Measurements from ENCODE around the gene SLCO1B3.

SLCO1B3 gene

GRCh38 chr12:20807192-20808080 is 3.1 kb upstream of the SLCO1B3 start:
- no peaks in the 10 kb centered on the region for H3K4me1 ChIP-seq (ENCODE audit: control insufficient read depth in 1 of 2, insufficient read depth in 2 of 2, low read length in 2 of 2)
- no peaks in the 10 kb centered on the region for H3K36me3 ChIP-seq (ENCODE audit: control insufficient read depth in 1 of 2, insufficient read depth in 2 of 2, low read length in 2 of 2)
- no peak overlapping the region for H3K27ac ChIP-seq (ENCODE audit: low read depth, low read length)
- H3K27me3 ChIP-seq (ENCODE audit: control insufficient read depth in 1 of 2, insufficient read depth in 2 of 2, low read length in 2 of 2), result no peaks in the 10 kb centered on the region
- no peak overlapping the region for H3K4me3 ChIP-seq (ENCODE audit: low read depth in 1 of 2, low read length in 2 of 2)
- no peak overlapping the region for H3K9ac ChIP-seq (ENCODE audit: low read depth in 1 of 2, low read length in 2 of 2)
- H3K9me3 ChIP-seq (ENCODE audit: control insufficient read depth in 1 of 2, low read length in 2 of 2), result no peaks in the 10 kb centered on the region

- Histone ChIP-seq H3K27ac (ENCODE audit: low read depth, low read length) (no peak overlapping the region), H3K27me3 (ENCODE audit: control insufficient read depth in 1 of 2, insufficient read depth in 2 of 2, low read length in 2 of 2) (no peaks in the 10 kb centered on the region), H3K9me3 (ENCODE audit: control insufficient read depth in 1 of 2, low read length in 2 of 2) (no peaks in the 10 kb centered on the region), H3K4me1 (ENCODE audit: control insufficient read depth in 1 of 2, insufficient read depth in 2 of 2, low read length in 2 of 2) (no peaks in the 10 kb centered on the region), H3K4me3 (ENCODE audit: low read depth in 1 of 2, low read length in 2 of 2) (no peak overlapping the region), H3K9ac (ENCODE audit: low read depth in 1 of 2, low read length in 2 of 2) (no peak overlapping the region), H3K36me3 (ENCODE audit: control insufficient read depth in 1 of 2, insufficient read depth in 2 of 2, low read length in 2 of 2) (no peaks in the 10 kb centered on the region)
Observed at GRCh38 chr12:20808521-20808920, 2.0 kb upstream of the SLCO1B3 start.

- Histone ChIP-seq H3K27ac (ENCODE audit: low read depth, low read length) (no peak overlapping the region), H3K4me1 (ENCODE audit: control insufficient read depth in 1 of 2, insufficient read depth in 2 of 2, low read length in 2 of 2) (no peaks in the 10 kb centered on the region), H3K4me3 (ENCODE audit: low read depth in 1 of 2, low read length in 2 of 2) (no peak overlapping the region), H3K9ac (ENCODE audit: low read depth in 1 of 2, low read length in 2 of 2) (no peak overlapping the region), H3K36me3 (ENCODE audit: control insufficient read depth in 1 of 2, insufficient read depth in 2 of 2, low read length in 2 of 2) (no peaks in the 10 kb centered on the region), H3K9me3 (ENCODE audit: control insufficient read depth in 1 of 2, low read length in 2 of 2) (no peaks in the 10 kb centered on the region), H3K27me3 (ENCODE audit: control insufficient read depth in 1 of 2, insufficient read depth in 2 of 2, low read length in 2 of 2) (no peaks in the 10 kb centered on the region)
Observed at GRCh38 chr12:20815574-20815973, 5.1 kb downstream of the SLCO1B3 start.

- H3K36me3 ChIP-seq (ENCODE audit: control insufficient read depth in 1 of 2, insufficient read depth in 2 of 2, low read length in 2 of 2), result no peaks in the 10 kb centered on the region
- no peaks in the 10 kb centered on the region for H3K9me3 ChIP-seq (ENCODE audit: control insufficient read depth in 1 of 2, low read length in 2 of 2)
- no peak overlapping the region for H3K27ac ChIP-seq (ENCODE audit: low read depth, low read length)
- H3K9ac ChIP-seq (ENCODE audit: low read depth in 1 of 2, low read length in 2 of 2), result no peak overlapping the region
- no peaks in the 10 kb centered on the region for H3K4me1 ChIP-seq (ENCODE audit: control insufficient read depth in 1 of 2, insufficient read depth in 2 of 2, low read length in 2 of 2)
- no peak overlapping the region for H3K4me3 ChIP-seq (ENCODE audit: low read depth in 1 of 2, low read length in 2 of 2)
- H3K27me3 ChIP-seq (ENCODE audit: control insufficient read depth in 1 of 2, insufficient read depth in 2 of 2, low read length in 2 of 2), result no peaks in the 10 kb centered on the region
Observed at GRCh38 chr12:20822415-20822814, 11.9 kb downstream of the SLCO1B3 start.

DNA sequence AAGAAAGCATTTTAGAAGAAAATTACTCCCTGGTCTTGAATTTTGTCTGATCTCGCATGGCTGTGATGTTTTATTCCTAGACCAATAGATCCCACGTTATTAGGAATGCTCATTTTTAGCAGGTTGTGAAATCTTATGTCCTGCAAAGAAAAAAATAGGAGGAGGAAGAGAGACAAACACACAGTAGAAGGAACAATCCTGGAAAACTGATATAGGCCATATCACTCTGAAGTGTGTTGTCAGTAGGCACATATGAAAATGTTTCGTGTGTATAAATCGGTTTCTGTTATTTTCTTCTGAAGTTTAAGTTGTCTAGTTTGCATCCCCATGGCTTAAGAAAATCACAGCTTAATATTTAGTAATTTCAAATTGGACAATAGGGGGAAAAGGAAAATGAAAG is 12.4 kb downstream of the SLCO1B3 start:
- H3K4me1 ChIP-seq (ENCODE audit: control insufficient read depth in 1 of 2, insufficient read depth in 2 of 2, low read length in 2 of 2), result no peaks in the 10 kb centered on the region
- H3K9ac ChIP-seq (ENCODE audit: low read depth in 1 of 2, low read length in 2 of 2), result no peak overlapping the region
- H3K9me3 ChIP-seq (ENCODE audit: control insufficient read depth in 1 of 2, low read length in 2 of 2), result no peaks in the 10 kb centered on the region
- no peaks in the 10 kb centered on the region for H3K27me3 ChIP-seq (ENCODE audit: control insufficient read depth in 1 of 2, insufficient read depth in 2 of 2, low read length in 2 of 2)
- no peak overlapping the region for H3K27ac ChIP-seq (ENCODE audit: low read depth, low read length)
- H3K36me3 ChIP-seq (ENCODE audit: control insufficient read depth in 1 of 2, insufficient read depth in 2 of 2, low read length in 2 of 2), result no peaks in the 10 kb centered on the region
- H3K4me3 ChIP-seq (ENCODE audit: low read depth in 1 of 2, low read length in 2 of 2), result no peak overlapping the region

DNA sequence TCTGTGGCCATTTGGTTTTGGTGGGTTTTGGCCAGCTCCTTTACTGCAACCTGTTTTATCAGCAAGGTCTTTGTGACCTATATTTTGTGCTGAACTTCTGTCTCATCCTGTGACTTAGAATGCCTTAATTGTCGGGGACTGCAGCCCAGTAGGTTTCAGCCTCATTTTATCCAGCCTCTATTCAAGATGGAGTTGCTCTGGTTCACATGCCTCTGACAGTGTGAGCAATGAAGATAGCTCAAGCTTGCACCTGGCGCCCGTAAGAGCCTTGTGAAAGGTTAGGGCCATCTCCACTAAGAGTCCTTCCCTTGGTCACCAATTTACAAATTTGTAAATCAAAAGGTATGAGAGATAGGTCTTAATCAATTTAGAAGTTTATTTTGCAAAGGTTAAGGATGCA is 19.4 kb downstream of the SLCO1B3 start:
- H3K4me1 ChIP-seq (ENCODE audit: control insufficient read depth in 1 of 2, insufficient read depth in 2 of 2, low read length in 2 of 2), result no peaks in the 10 kb centered on the region
- H3K9ac ChIP-seq (ENCODE audit: low read depth in 1 of 2, low read length in 2 of 2), result no peak overlapping the region
- no peak overlapping the region for H3K4me3 ChIP-seq (ENCODE audit: low read depth in 1 of 2, low read length in 2 of 2)
- no peaks in the 10 kb centered on the region for H3K9me3 ChIP-seq (ENCODE audit: control insufficient read depth in 1 of 2, low read length in 2 of 2)
- H3K27me3 ChIP-seq (ENCODE audit: control insufficient read depth in 1 of 2, insufficient read depth in 2 of 2, low read length in 2 of 2), result no peaks in the 10 kb centered on the region
- no peak overlapping the region for H3K27ac ChIP-seq (ENCODE audit: low read depth, low read length)
- no peaks in the 10 kb centered on the region for H3K36me3 ChIP-seq (ENCODE audit: control insufficient read depth in 1 of 2, insufficient read depth in 2 of 2, low read length in 2 of 2)

- H3K36me3 ChIP-seq (ENCODE audit: control insufficient read depth in 1 of 2, insufficient read depth in 2 of 2, low read length in 2 of 2), result no peaks in the 10 kb centered on the region
- no peaks in the 10 kb centered on the region for H3K4me1 ChIP-seq (ENCODE audit: control insufficient read depth in 1 of 2, insufficient read depth in 2 of 2, low read length in 2 of 2)
- no peaks in the 10 kb centered on the region for H3K9me3 ChIP-seq (ENCODE audit: control insufficient read depth in 1 of 2, low read length in 2 of 2)
- H3K9ac ChIP-seq (ENCODE audit: low read depth in 1 of 2, low read length in 2 of 2), result no peak overlapping the region
- H3K27me3 ChIP-seq (ENCODE audit: control insufficient read depth in 1 of 2, insufficient read depth in 2 of 2, low read length in 2 of 2), result no peaks in the 10 kb centered on the region
- H3K4me3 ChIP-seq (ENCODE audit: low read depth in 1 of 2, low read length in 2 of 2), result no peak overlapping the region
- no peak overlapping the region for H3K27ac ChIP-seq (ENCODE audit: low read depth, low read length)
Observed at GRCh38 chr12:20830456-20830855, 20.0 kb downstream of the SLCO1B3 start.

DNA sequence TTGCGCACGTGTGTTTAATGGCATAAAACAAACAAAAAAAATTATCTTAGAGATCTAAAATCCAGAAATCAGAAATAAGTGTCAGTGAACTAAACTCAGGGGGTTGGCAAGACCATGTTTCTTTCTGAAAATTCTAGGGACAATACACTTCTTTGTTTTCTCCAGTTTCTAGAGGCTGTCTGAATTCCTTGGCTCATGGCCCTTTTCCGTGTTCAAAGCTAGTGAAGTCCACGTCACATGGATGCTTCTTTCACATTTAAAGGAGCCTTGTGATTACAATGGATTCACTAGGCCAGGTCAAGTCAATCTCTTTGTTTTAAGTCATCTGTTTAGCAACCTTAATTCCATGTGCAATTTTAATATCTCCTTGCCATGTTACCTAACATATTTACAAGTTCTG is 22.4 kb downstream of the SLCO1B3 start:
- no peaks in the 10 kb centered on the region for H3K9me3 ChIP-seq (ENCODE audit: control insufficient read depth in 1 of 2, low read length in 2 of 2)
- H3K4me1 ChIP-seq (ENCODE audit: control insufficient read depth in 1 of 2, insufficient read depth in 2 of 2, low read length in 2 of 2), result no peaks in the 10 kb centered on the region
- no peak overlapping the region for H3K27ac ChIP-seq (ENCODE audit: low read depth, low read length)
- H3K27me3 ChIP-seq (ENCODE audit: control insufficient read depth in 1 of 2, insufficient read depth in 2 of 2, low read length in 2 of 2), result no peaks in the 10 kb centered on the region
- H3K36me3 ChIP-seq (ENCODE audit: control insufficient read depth in 1 of 2, insufficient read depth in 2 of 2, low read length in 2 of 2), result no peaks in the 10 kb centered on the region
- no peak overlapping the region for H3K9ac ChIP-seq (ENCODE audit: low read depth in 1 of 2, low read length in 2 of 2)
- H3K4me3 ChIP-seq (ENCODE audit: low read depth in 1 of 2, low read length in 2 of 2), result no peak overlapping the region

DNA sequence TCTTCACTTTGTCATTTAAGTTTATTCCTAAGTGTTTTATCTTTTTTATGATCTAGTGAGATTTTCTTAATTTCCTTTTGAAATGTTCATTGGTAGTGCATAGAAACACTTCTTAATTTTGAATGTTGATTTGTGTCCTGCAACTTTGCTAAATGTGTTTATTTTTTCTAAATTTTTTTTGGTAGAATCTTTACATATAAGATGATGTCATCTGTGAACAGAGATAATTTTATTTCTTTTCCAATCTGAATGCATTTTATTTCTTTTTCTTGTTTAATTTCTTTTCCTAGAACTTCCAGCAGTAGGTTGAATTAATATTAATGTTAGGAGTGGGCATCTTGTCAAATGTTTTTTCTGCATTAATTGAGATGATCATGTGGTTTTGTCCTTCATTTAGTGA is 42.1 kb downstream of the SLCO1B3 start:
- no peaks in the 10 kb centered on the region for H3K36me3 ChIP-seq (ENCODE audit: control insufficient read depth in 1 of 2, insufficient read depth in 2 of 2, low read length in 2 of 2)
- no peak overlapping the region for H3K4me3 ChIP-seq (ENCODE audit: low read depth in 1 of 2, low read length in 2 of 2)
- H3K27ac ChIP-seq (ENCODE audit: low read depth, low read length), result no peak overlapping the region
- no peaks in the 10 kb centered on the region for H3K4me1 ChIP-seq (ENCODE audit: control insufficient read depth in 1 of 2, insufficient read depth in 2 of 2, low read length in 2 of 2)
- H3K9ac ChIP-seq (ENCODE audit: low read depth in 1 of 2, low read length in 2 of 2), result no peak overlapping the region
- H3K9me3 ChIP-seq (ENCODE audit: control insufficient read depth in 1 of 2, low read length in 2 of 2), result peaks cover 0 to 4% of the 10 kb centered on the region in 2 donors
- no peaks in the 10 kb centered on the region for H3K27me3 ChIP-seq (ENCODE audit: control insufficient read depth in 1 of 2, insufficient read depth in 2 of 2, low read length in 2 of 2)

DNA sequence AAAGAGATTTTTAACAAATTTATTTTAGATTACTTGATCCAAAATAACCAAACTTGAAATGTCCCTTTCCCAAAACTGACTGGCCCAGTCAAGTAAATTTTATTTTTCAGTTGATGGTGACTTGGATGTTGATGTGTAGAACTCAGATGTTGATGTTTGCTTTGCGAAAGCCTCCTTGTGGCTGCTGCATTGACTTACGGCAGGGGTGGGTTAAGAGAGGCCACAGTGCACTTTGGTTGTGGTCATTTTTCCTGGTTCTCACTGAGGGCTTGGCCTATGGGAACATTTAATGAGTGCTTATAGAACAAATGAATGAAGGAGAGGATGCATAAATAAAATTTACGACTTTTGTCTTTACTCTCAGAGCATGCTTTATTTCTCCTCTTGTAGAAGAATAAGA is 52.6 kb downstream of the SLCO1B3 start:
- no peak overlapping the region for H3K9ac ChIP-seq (ENCODE audit: low read depth in 1 of 2, low read length in 2 of 2)
- H3K4me1 ChIP-seq (ENCODE audit: control insufficient read depth in 1 of 2, insufficient read depth in 2 of 2, low read length in 2 of 2), result no peaks in the 10 kb centered on the region
- no peaks in the 10 kb centered on the region for H3K36me3 ChIP-seq (ENCODE audit: control insufficient read depth in 1 of 2, insufficient read depth in 2 of 2, low read length in 2 of 2)
- H3K27me3 ChIP-seq (ENCODE audit: control insufficient read depth in 1 of 2, insufficient read depth in 2 of 2, low read length in 2 of 2), result no peaks in the 10 kb centered on the region
- H3K9me3 ChIP-seq (ENCODE audit: control insufficient read depth in 1 of 2, low read length in 2 of 2), result no peaks in the 10 kb centered on the region
- no peak overlapping the region for H3K27ac ChIP-seq (ENCODE audit: low read depth, low read length)
- no peak overlapping the region for H3K4me3 ChIP-seq (ENCODE audit: low read depth in 1 of 2, low read length in 2 of 2)
